NCI-H1092 treated with DMSO at 0.1 percent for 48 hours (cell line): Measurements from ENCODE around the gene SCNN1B.
"Not testable (repeated sequence)": the region's sequence is repeated elsewhere in the genome, so short reads cannot be mapped to it uniquely, and the experiment has no call there.

Experiments
- DNase-seq: peaks from one replicate; lab custom pipeline; 2025; lab: John Stamatoyannopoulos, UW

The SCNN1B gene

DNA sequence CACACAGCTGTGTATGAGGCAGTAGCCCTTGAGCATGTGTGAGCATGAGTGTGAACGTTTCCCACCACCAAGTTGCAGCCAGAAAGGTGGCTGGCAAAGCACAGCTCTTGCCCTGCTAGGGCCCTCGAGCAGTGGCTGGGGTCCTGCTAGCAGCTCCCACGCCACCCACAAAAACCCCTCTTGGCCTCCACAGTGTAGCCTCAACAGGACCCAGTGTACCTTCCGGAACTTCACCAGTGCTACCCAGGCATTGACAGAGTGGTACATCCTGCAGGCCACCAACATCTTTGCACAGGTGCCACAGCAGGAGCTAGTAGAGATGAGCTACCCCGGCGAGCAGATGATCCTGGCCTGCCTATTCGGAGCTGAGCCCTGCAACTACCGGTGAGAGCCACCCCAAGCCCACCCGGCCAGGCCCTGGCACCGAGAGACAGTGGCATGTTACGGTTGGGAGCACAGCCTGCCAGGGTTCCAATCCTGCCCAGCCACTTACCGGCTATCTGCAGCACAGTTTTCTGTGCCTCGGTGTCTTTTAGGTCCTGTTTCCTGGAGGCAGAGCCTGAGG lies 53.1 kb downstream of the SCNN1B start:
- no peak for DNase-seq

DNA sequence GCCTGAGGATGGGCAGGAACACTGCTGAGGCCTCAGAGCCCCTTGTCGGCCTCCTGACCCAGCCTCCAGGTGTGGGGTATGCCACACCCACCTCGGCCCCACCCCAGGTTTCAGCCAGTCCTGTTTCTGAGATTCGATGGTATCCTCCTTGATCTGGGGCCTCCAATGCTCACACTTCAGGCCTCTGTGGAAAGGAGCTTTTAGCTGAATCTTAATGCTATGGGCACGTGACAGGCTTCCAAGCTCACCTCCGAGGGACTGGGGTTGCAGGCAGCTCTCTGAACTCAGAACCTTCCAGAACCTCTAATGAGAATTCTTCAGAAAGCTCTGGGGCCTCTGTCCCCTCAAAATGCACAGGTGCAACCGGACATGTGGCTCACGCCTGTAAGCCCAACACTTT lies 54.8 kb downstream of the SCNN1B start:
- no peak for DNase-seq

DNA sequence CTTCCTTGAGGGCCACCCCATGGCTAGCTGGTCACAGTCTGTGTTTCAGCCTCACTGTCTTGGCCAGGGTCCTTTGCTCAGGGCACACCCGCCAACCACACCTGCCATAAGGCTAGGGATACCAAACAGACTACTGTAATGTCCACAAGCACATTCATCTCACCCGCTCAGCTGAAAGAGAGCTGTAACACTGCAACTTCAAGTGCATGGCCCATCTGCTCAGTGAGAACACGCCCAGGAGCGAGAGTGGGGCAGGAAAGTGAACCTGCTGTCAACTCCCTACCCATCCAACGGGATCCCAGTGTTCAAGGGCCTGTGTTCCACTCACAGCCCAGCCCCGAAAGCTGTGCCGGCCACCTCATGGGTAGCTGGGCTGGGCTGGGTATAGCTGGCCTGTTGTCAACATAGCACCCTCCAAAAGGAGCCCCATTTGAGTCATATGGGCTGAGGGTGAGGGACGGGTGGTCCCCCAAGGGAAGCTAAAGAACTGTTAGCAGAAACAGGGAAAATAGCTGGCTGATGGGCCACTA lies 55.7 kb downstream of the SCNN1B start:
- no peak for DNase-seq

DNA sequence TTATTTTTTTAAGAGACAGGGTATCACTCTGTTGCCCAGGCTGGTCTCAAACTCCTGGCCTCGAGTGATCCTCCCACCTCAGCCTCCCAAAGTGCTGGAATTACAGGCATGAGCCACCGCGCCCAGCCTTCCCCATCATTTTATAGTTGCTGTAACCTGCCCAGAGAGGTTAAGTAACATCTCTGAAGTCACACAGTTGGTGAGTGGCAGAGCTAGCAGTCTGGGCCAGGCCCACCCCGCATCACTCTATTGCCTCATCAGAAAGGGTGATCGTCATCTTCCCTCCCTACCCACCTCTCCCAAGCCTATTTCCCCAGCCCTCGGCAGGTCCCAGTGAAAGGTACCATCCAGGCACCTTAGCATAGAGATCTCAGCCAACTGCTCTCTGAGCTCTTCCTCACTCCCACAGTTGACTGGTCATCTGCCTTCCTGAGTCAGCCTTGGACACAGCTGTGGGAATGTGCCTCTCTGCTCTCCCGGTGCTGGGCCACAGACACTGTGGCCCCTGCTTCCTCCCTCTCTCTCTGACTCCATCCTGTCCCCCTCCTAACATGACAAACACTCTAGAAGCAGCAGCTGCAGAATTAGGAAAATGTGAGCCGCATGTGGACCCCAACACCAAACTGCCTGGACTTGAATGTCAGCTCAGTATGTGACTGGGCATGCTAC lies 57.1 kb downstream of the SCNN1B start:
- DNase-seq, result no peak

DNA sequence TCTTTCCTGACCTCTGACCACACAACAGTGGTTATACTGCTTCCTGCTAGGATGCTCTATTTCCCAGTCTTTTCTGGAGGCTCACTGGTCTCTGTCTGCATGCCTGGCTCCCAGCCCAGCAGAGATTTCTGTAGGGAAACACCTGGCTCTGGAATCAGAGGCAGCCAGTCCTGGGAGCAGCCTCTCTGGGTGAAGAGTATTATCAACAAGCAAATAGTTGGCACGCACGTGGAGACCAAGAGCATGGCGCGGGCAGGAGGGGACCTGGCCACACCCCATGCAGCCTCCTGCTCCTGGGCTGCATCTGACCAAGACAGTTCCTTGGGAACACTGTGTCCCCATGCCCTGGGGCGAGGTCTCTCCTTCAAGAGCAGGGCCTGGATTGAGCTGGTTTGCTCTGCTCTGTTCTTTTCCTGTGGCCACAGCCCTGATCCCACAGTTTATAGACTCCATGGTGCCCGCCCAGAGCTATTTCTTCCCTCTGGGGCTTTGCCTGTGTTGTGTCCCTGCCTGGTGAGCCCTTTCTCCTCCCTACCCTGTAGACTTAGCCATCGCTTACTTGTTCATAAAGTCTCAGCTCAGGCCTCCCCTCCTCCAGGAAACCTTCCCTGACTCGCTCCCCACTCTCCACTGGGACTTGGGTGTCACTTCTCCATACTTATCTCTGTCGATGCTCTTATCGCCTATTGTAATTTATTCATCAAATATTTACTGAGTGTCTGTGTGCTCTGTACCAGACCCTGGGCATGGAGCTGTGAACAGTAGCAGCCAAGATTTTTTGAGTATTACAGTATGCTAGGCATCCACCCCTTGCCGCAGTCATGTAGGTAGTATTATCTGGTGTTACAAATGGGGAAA lies 60.6 kb downstream of the SCNN1B start:
- peak; percentile 67 for DNase-seq

DNA sequence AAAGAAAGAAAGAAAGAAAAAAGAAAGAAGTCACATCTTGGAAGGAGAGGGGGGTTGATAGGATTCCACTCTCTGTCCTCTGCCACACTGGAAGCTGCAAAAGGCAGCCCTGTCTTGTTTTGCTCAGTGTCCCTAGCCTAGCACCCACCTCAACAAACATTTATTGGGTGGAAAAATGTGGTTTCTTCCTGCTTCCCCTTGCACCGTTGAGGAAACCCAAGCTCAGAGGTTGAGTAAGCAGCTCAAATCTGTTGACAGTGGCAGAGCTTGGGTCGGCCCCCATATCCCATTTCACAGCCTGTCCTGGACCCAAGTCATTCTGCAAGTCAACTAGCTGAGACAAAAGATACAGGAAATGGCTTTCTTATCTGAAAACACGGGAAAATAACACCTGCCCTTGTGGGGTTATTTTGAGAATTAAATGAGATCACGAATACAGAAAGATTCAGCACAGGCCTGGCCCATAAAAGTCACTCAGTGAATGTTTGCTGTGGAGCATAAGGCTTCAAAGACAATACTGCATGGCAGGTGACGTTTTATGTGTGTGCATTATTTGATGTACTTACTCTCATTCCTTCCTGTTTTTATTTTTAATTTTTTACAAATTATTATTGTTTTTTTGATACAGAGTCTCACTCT lies 63.6 kb downstream of the SCNN1B start:
- DNase-seq, result no peak

DNA sequence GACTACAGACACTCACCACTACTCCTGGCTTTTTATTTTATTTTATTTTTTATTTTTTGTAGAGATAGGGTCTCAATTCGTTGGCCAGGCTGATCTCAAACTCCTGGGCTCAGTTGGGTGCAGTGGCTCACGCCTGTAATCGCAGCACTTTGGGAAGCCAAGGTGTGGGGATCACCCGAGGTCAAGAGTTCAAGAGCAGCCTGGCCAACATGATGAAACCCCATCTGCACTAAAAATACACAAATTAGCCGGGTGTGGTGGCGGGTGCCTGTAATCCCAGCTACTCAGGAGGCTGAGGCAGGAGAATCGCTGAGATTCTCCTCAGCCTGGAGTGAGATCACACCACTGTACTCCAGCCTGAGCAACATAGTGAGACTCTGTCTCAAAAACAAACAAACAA lies 64.2 kb downstream of the SCNN1B start:
- DNase-seq, result not testable (repeated sequence)

DNA sequence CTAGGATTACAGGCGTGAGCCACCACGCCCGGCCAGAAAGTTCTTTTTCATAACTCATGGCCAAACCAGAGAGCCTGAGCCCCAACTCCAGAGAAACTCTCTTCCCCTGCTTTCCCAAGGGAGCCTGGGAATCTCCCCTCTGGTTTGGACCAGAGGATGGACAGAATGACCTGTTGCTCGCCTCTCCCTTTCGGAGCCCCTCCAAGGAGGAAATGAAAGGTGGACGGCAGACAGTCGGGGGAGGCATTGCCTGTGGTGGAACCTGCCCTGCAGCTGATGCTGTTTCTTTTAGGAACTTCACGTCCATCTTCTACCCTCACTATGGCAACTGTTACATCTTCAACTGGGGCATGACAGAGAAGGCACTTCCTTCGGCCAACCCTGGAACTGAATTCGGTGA lies 65.5 kb downstream of the SCNN1B start:
- DNase-seq, result no peak

DNA sequence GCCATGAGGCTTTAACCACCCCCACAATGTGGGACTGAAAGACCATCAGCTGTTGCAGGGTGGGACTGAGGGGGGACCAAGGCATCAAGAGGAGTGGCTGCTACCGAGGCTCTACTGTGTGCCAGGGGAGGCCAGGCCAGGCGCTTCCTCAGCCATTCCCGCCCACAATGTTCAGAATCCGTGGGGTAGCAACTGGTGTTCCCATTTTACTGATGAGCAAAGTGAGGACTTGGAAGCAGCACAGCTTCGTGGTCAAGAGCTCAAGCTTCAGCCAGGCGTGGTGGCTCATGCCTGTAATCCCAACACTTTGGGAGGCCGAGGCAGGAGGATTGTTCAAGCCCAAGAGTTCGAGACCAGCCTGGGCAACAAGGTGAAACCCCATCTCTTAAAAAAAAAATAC lies 65.9 kb downstream of the SCNN1B start:
- no peak for DNase-seq

DNA sequence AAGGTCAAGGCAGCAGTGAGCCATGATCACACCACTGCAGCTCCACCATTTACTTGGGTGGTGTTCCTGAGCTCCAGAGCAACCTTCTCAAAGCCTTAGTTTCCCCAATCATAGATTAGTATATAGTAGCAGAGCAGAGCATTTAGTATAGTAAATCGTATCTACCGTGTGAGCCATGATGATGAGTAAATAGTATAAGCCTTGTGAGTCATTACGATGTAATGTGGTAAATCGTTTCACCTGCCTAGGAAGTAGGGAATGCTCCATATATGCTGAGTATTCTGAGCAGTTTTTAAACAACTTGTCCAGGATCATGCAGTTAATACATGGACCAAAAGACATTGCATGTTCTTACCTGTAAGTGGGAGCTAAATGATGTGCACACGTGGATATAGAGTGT lies 66.4 kb downstream of the SCNN1B start:
- DNase-seq, result no peak

DNA sequence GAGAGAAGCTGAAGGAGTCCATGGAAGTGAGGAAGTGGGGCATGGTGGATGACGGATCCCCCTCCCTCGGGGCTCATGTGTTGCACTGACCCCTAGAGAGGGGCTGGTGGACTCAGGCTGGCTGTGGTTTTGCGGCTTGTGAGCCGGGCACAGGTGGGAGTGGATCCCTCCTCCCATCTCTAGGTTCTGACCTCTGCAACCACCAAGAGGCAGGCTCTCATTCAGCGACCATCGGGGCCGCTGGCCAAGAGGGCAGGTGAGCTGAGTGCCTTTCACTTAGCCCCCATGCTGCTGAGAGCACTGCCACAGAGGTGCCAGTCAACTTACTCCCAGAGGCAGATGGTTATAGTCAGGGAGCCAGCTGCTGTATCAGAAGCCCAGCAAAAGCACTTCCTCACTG lies 67.3 kb downstream of the SCNN1B start:
- DNase-seq, result no peak

DNA sequence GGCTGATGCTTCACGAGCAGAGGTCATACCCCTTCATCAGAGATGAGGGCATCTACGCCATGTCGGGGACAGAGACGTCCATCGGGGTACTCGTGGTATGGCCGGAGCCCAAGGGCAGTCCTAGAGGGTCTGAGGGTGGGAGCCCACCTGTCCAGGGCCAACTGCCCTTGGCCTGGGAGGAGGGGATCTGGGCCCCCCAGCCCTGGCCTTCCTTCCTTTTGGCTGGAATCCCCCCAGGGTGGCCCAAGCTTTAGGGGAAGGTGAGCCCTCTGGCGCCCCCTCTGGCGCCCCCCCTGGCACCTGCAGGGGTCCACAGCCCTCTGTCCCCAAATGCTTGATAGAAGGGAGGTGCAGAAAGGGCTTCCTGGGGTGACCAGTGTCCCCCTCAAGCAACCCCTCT lies 69.3 kb downstream of the SCNN1B start:
- no peak for DNase-seq

DNA sequence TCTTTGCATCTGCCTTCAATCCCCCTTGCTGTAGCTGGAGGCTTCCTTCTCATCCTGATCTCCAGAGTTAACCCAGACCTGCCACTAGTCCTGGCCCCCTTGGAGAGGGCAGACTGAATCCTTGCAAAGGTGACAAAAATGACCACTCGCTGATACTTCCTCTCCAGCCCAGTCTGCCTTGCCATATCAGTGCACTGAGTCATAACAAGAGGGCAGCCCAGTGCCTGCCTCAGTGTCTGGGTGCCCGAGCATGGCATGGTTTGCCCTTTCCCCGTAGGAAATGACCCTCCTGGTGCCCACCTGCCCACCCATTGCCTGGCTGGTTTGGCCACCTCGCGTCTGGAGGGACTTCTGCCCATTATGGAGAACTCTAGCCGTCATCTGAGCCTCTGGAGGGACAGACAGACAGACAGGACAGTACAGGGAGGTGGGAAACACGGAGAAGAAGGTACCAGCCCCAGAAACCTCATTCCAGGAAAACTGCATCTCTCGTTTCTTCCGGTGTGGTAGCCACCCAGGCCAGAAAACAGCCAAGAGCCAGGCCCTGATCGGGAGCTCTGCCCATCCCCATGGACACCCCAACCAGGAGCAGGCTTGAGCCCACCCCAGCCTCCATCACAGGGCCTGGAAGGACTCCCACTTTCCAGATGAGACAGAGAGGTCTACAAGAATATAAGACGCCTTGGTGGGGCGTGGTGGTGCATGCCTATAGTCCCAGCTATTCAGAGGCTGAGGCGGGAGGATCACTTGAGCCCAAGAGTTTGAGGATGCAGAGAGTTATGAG lies 71.5 kb downstream of the SCNN1B start:
- DNase-seq, result no peak

DNA sequence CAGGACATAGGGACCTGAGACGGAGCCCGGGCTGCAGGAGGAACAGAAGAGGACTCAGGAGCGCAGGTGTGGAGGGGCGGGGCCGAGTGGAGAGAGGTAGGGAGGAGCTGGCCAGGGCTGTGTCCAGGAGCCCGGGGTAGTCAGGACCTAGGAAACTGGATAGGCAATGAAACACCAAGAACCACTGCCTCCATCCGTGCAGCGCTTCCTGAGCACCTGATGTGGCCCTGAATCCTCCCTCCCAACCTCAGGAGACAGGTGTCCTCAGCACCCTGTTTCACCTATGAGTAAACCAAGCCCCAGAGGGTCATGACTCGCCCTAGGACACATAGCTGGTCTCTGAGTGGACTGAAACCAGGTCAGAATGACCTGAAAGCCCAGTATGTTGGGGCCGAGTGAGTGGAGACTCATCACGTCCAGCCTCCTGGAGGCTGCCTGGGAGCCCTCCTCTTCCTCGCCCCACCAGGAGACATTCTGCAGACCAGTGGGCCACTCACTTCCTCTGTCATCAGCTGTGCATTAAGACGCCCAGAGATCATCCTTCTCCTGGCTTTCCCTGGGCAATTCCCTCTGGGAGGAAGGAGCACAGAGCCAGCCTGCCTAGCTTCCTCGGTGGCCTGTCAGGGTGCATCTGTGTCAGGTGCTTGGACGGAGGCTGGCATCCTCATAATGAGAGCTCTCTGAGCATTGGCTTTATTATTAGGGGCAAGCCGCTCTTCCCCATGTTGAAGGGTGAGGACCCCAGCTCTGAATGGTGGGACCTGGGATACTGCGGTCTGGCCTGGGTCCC lies 72.8 kb downstream of the SCNN1B start:
- DNase-seq, result no peak

DNA sequence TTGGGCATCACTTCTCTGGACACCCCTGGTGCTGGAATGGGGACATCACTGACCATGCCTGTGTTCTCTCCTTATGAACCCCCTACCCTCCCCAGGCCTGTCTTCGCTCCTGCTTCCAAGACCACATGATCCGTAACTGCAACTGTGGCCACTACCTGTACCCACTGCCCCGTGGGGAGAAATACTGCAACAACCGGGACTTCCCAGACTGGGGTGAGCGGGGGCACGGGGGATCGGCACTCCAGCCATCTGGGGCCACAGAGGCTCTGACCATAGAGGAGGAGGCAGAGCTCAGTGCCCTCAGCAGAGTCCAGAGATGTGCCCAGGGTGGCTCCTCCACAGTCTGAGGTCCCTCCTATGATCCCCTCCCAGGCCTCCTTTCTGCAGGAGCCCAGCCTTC lies 73.5 kb downstream of the SCNN1B start:
- no peak for DNase-seq

DNA sequence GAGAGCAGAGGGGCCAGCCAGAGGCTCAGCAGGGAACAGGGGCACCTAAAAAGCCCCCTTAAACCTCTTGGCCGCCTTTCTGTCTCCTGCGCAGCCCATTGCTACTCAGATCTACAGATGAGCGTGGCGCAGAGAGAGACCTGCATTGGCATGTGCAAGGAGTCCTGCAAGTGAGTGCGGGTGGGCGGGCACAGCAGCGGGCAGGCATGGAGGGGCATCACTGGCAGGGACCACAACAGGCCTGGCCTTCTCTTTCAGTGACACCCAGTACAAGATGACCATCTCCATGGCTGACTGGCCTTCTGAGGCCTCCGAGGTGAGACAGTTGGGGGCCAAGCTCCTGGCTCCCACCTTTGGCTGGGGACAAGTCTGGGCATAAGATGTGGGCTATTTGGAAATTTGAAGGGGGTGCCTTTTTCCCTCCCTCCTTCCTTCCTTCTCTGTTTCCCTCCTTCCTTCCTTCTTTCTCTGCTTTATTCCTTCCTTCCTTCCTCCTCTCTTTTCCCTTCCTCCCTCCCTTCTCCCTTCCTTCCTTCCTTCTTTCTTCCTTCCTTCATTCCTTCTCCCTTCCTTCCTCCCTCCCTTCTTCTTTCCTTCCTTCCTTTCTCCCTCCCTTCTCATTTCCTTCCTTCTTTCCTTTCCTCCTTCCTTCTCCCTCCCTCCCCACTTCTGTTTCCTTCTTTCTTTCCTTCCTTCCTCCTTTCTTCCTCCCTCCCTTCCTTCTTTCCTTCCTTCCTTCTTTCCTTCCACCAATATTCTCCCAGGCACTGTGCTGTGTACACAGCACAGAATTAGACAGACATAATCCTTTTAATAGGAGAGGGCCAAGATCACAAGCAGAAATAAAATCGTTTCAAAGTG lies 75.2 kb downstream of the SCNN1B start:
- no peak for DNase-seq

DNA sequence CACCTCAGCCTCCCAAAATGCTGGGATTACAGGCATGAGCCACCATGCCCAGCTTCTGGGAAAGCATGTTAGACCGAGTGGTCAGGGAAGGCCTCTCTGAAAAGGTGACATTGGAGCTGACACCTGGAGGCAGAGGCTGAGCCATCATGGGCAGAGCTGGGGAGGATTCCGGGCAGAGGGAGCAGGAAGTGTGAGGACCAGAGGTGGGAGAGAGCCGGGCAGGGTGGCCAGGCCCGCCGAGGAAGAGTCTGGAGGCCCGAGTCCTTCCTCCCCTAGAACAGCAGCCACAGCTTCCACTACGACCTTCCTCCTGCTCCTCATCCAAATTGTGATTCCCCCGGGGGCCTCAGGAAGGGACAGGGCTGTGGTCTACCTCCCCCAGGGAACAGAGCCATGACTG lies 76.2 kb downstream of the SCNN1B start:
- no peak for DNase-seq

DNA sequence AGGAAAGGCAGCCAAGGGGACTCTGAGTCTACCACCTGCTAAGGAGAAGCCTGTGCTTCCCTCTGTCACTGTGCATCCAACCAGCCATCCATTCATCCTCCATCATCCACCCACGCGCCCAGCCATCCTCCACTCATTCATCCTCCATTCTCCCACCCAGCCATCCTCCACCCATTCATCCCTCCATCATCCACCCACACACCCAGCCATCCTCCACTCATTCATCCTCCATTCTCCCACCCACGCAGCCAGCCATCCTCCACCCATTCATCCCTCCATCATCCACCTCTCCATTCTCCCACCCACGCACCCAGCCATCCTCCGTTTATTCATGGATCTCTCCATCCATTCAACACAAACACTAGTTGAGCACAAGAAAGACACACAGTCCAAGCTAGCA lies 76.8 kb downstream of the SCNN1B start:
- DNase-seq, result no peak

DNA sequence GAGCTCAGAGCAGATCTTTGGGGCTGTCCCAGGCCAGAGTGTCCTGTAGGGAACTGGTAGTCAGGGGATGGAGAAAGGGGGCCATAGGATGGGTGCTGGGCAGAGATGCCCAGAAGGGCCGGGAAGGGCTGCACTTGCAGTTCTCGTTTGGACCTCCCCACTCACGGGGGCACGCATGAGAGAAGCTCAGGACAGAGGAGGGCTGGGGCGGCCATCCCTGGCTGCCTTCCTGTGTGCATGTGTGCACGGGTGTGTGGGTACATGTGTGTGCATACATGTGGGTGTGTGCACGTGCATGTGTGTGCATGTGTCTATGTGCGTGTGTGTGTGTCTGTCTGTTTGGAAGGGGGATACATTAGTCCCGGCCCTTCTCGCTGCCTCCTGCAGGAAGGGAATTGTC lies 77.6 kb downstream of the SCNN1B start:
- DNase-seq, result no peak

DNA sequence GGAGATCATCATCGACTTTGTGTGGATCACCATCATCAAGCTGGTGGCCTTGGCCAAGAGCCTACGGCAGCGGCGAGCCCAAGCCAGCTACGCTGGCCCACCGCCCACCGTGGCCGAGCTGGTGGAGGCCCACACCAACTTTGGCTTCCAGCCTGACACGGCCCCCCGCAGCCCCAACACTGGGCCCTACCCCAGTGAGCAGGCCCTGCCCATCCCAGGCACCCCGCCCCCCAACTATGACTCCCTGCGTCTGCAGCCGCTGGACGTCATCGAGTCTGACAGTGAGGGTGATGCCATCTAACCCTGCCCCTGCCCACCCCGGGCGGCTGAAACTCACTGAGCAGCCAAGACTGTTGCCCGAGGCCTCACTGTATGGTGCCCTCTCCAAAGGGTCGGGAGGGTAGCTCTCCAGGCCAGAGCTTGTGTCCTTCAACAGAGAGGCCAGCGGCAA lies 78.4 kb downstream of the SCNN1B start:
- no peak for DNase-seq
